Neural progenitor cell (in vitro differentiated cells): Measurements from ENCODE around the gene C1RL.
A peak's percentile ranks its signal among the peaks of the same experiment; 100 is the strongest.

Experiments used
- EZH2 ChIP-seq: fragments of 200-600 bp; sonication (generic); IDR thresholded peaks from 2 replicates; pipeline ENCODE4 v1.6.1; 2017; ENCODE audit warnings: antibody characterized with exemption, mild to moderate bottlenecking, moderate library complexity
- EZH2phosphoT487 ChIP-seq: fragments of 200-600 bp; sonication (generic); IDR thresholded peaks from 2 replicates; pipeline ENCODE4 v1.6.1; 2017; ENCODE audit warnings: antibody characterized with exemption
- TF ChIP-seq, protein P1 (sequence below): fragments of 200-600 bp; sonication (generic); IDR thresholded peaks from 2 replicates; pipeline ENCODE4 v1.5.1; 2017; ENCODE audit warnings: antibody characterized with exemption, mild to moderate bottlenecking

DNA sequence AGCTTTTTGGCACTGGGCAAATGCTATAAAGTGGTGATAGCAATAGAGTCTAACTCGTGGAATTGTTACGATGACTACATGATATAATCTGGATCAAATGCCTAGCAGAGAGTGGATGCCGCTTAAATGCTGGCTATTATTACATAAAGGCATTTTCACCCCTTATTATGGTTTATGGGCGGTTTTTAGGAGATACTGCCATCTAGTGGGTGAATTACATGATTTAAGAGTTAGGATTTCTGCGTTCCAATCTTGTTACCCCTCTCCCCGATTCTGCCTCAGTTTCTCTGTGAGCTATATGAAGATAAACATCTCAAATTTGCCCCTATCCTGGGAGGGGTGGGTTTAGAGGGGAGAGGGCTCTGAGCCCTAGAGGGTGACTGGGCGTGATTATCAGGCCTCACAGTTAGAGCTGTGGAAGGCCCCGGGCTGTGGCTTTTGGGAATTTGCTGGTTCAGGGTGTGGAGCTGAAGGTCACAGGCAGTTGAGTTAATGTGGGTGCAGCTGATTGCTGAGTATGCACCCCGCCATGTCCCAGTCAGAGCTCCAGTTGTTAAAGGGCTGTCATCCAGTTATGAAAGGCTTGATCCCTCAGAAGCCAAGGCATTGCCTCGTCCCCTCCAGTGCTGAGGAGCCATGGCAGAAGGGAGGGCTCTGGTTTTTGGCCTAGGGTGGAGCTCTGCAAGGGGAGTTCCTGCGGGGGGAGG, 35.6 kb upstream of the C1RL start:
- TF ChIP-seq, protein P1, sequence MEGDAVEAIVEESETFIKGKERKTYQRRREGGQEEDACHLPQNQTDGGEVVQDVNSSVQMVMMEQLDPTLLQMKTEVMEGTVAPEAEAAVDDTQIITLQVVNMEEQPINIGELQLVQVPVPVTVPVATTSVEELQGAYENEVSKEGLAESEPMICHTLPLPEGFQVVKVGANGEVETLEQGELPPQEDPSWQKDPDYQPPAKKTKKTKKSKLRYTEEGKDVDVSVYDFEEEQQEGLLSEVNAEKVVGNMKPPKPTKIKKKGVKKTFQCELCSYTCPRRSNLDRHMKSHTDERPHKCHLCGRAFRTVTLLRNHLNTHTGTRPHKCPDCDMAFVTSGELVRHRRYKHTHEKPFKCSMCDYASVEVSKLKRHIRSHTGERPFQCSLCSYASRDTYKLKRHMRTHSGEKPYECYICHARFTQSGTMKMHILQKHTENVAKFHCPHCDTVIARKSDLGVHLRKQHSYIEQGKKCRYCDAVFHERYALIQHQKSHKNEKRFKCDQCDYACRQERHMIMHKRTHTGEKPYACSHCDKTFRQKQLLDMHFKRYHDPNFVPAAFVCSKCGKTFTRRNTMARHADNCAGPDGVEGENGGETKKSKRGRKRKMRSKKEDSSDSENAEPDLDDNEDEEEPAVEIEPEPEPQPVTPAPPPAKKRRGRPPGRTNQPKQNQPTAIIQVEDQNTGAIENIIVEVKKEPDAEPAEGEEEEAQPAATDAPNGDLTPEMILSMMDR: peak; percentile 67
- TF ChIP-seq EZH2phosphoT487 (no peak), EZH2 (no peak)
